Pancreas (tissue), 10 donors: ENCODE data around the gene OGFOD3. TPM values are rescaled to one million over a fixed set of nuclear protein-coding genes. Genes with fewer than 3 reads are reported as not detected.

ENCODE experiments used
- ATAC-seq, 4 donors: fragments of 200-7000 bp; cut with Tn5 transposase; one replicate each; pipeline versions ENCODE4 v1.8.0 to v1.9.1; 2020; ENCODE audit warnings: mild to moderate bottlenecking in 4 of 4, moderate library complexity in 4 of 4
- DNase-seq, 6 donors: peaks; one replicate each; pipeline ENCODE4 v3.0.0-alpha.2; 2020
- FAIRE-seq: peaks from 2 replicates; lab custom pipeline; 2012; peaks lifted over from hg19 to GRCh38; lab: Jason Lieb, UNC
- H3K27ac ChIP-seq, 4 donors: fragments of 200-600 bp; sonication (generic); 1 replicate in 3 of 4; 2 replicates in 1 of 4; pipeline versions ENCODE4 v1.5.0 to v1.8.0; 2020
- H3K27me3 ChIP-seq, 4 donors: fragments of 200-600 bp; one replicate each; pipeline ENCODE4 v1.8.0; 2021
- H3K36me3 ChIP-seq, 3 donors: fragments of 200-600 bp; sonication (generic) in 1 of 3; one replicate each; pipeline versions ENCODE4 v1.5.0 to v1.8.0; 2020 to 2021
- H3K4me1 ChIP-seq, 3 donors: fragments of 200-600 bp; one replicate each; pipeline ENCODE4 v1.8.0; 2021
- H3K4me3 ChIP-seq, 4 donors: fragments of 200-600 bp; sonication (generic) in 2 of 4; one replicate each; pipeline versions ENCODE4 v1.5.0 to v1.8.0; 2020 to 2021
- H3K9me3 ChIP-seq, 4 donors: fragments of 200-600 bp; one replicate each; pipeline ENCODE4 v1.8.0; 2021
- CTCF ChIP-seq, 4 donors: fragments of 200-600 bp; sonication (generic) in 3 of 4; IDR thresholded peaks; one replicate each; pipeline versions ENCODE4 v1.5.0 to v1.8.0; 2021; ENCODE audit warnings: antibody characterized with exemption in 4 of 4
- WGBS, 2 donors: extraction: QIAGEN DNeasy Blood & Tissue Kit; methylation state at CpG; one replicate each; pipeline ENCODE4 v1.1.7; 2013; 5-methylcytosine and 5-hydroxymethylcytosine counted together
- intact Hi-C, 3 donors: fragments of 100-400 bp; cut with DNase I; formaldehyde crosslinking; loops; one replicate each; pipeline versions ENCODE4 v1.11.1 to v1.14.2; 2022
- polyA plus RNA-seq, 2 donors: library from polyadenylated mRNA; stranded (reverse); fragments of 200-250 nt; gene quantifications; one replicate each; pipeline ENCODE4 v1.2.3, GENCODE V29; 2013
- total RNA-seq, 6 donors: library from RNA; stranded (reverse); fragmentation: NEBNext Ultra II Directional in 4 of 6; extraction: Animal tissue kit (Norgen Biotek cat#: 25700) in 4 of 6; gene quantifications; one replicate each; pipeline versions ENCODE4 v1.2.1 to v1.2.4, GENCODE V29; 2021 to 2023
- donor health status: healthy with polysubstance abuse.
- donor health status: DM: no; HTN: no; CAD: no; lungs with moderate emphysema.
- donor health status: DM: no; HTN: no; CAD: no.
- donor health status: control.
- donor health status: control.
- donor health status: Bipolar disorder and iron deficiency.
- donor health status: DM: yes; HTN: yes; CAD: no.
- donor health status: DM: no; HTN: no; CAD: no.
- donor health status: DM: no; HTN: no; CAD: no.
- donor health status: DM: yes; HTN: yes; CAD: no.

OGFOD3 gene
- total and polyA plus RNA-seq, 8 donors: 17.8 to 28.0 (median 19.9) TPM

GRCh38 chr17:82342361-82343079 is 75.9 kb downstream of the OGFOD3 start:
- no peaks in the 10 kb centered on the region for H3K4me1 ChIP-seq
- WGBS, 2 donors: 68 to 76% methylated on average over 28 of the region's 28 CpGs
- no peaks in the 10 kb centered on the region for H3K36me3 ChIP-seq
- FAIRE-seq: no peak
- intact Hi-C loops: no loop called here
- no peaks in the 10 kb centered on the region for H3K9me3 ChIP-seq
- DNase-seq: peak in 1 of 6 donors; percentile 17
- no peak for ATAC-seq
- H3K4me3 ChIP-seq: no peak overlapping the region
- no peaks in the 10 kb centered on the region for H3K27me3 ChIP-seq
- TF ChIP-seq CTCF (IDR thresholded peaks at IDR 0.05): no peak
- H3K27ac ChIP-seq: no peak overlapping the region

DNA sequence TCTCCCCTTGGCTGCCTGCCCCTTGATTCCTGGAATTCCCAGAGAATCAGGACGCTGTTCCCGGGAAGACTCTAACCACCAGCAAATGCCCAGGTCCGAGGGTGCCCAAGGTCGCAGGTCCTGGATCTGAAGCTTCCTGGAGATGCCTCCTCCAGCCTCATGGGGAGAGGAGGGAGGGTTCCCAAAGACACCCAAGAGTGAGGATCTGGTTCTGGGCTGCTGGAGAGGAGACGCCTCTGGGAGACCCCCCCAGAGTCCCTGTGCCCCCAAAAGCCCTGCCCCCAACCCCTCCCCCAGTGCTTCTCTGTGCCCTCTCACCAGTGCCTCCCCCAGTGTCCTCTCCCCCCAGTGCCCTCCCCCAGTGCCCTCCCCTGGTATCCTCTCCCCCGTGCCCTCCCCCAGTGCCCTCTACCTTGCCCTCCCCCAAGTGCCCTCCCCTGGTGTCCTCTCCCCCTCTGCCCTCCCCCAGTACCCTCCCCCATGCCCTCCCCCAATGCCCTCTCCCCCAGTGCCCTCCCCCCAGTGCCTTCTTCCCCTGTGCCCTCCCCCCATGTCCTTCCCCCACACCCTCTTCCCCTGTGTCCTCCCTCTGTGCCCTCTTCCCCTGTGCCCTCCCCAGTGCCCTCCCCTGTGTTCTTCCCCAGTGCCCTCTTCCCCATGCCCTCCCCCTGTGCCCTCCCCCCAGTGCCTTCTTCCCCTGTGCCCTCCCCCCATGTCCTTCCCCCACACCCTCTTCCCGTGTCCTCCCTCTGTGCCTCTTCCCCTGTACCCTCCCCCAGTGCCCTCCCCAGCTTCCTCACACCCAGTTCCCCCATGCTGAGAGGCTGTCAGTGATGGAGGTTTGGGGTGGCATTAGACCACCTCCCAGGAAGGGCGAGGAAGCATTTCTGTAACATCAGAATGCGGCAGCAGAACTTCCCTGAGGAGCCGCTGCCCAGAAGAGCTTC is 78.5 kb downstream of the OGFOD3 start:
- Histone ChIP-seq H3K27me3 (no peaks in the 10 kb centered on the region), H3K4me1 (peaks cover 5 to 8% (median 5%) of the 10 kb centered on the region in 3 donors), H3K9me3 (no peaks in the 10 kb centered on the region), H3K27ac (peak overlapping the region in 1 of 4 donors; percentile 51), H3K36me3 (no peaks in the 10 kb centered on the region), H3K4me3 (peak overlapping the region in 2 of 4 donors; percentile 14 to 23)
- intact Hi-C loops: no loop called here
- TF ChIP-seq CTCF (IDR thresholded peaks at IDR 0.05): no peak
- ATAC-seq (peak; percentile 2 to 30 (median 18)), FAIRE-seq (no peak), DNase-seq (peak in 1 of 6 donors; percentile 29)
- WGBS, 2 donors: 45 to 51% methylated on average over 9 to 10 of the region's 10 CpGs

Other genes starting within 250 kb of the OGFOD3 start
- 10 to 100 TPM; 19.6 to 31.8 (median 22.9) TPM for gene CCDC57, start 205.7 kb downstream of the OGFOD3 start, total RNA-seq
- gene CCDC57, start 205.7 kb downstream of the OGFOD3 start, polyA plus RNA-seq: 100 to 1,000 TPM; 135 to 176 TPM
- gene SLC16A3, start 189.5 kb downstream of the OGFOD3 start, total RNA-seq: 10 to 100 TPM in 2 of 6 donors, 1 to 10 TPM in 4; 1.2 to 22.8 (median 4.2) TPM
- 1 to 10 TPM; 3.5 TPM for gene SLC16A3, start 189.5 kb downstream of the OGFOD3 start, polyA plus RNA-seq
- 10 to 100 TPM; 47.1 to 81.6 (median 62.5) TPM for gene CSNK1D, start 144.9 kb downstream of the OGFOD3 start, total RNA-seq
- 100 to 1,000 TPM; 101 to 107 TPM for gene CSNK1D, start 144.9 kb downstream of the OGFOD3 start, polyA plus RNA-seq
- gene CD7, start 101.0 kb downstream of the OGFOD3 start, total RNA-seq: 1 to 10 TPM in 2 of 6 donors, under 1 TPM in 4; 0.28 to 1.3 (median 0.98) TPM
- gene CD7, start 101.0 kb downstream of the OGFOD3 start, polyA plus RNA-seq: 1 to 10 TPM in 1 of 2 donors, under 1 TPM in 1; 0.70 to 1.0 TPM
- gene SECTM1, start 84.8 kb downstream of the OGFOD3 start, total RNA-seq: 1 to 10 TPM in 5 of 6 donors, under 1 TPM in 1; 0.74 to 7.4 (median 1.4) TPM
- gene SECTM1, start 84.8 kb downstream of the OGFOD3 start, polyA plus RNA-seq: 1 to 10 TPM; 1.5 to 3.3 TPM
- gene TEX19, start 59.3 kb downstream of the OGFOD3 start, total RNA-seq: not detected
- not detected for gene TEX19, start 59.3 kb downstream of the OGFOD3 start, polyA plus RNA-seq
- under 1 TPM in 3 of 6 donors, not detected in 3; 0.37 to 0.87 (median 0.74) TPM for gene UTS2R, start 46.8 kb downstream of the OGFOD3 start, total RNA-seq
- not detected for gene UTS2R, start 46.8 kb downstream of the OGFOD3 start, polyA plus RNA-seq
- gene HEXD, start 239 bp downstream of the OGFOD3 start, total RNA-seq: 10 to 100 TPM; 25.9 to 57.3 (median 38.1) TPM
- gene HEXD, start 239 bp downstream of the OGFOD3 start, polyA plus RNA-seq: 100 to 1,000 TPM; 175 to 275 TPM
- 10 to 100 TPM; 29.3 to 66.9 (median 38.6) TPM for gene CYBC1, start 32.2 kb upstream of the OGFOD3 start, total RNA-seq
- gene CYBC1, start 32.2 kb upstream of the OGFOD3 start, polyA plus RNA-seq: 10 to 100 TPM; 46.4 to 54.9 TPM
- 10 to 100 TPM; 21.3 to 42.8 (median 30.2) TPM for gene NARF, start 40.2 kb upstream of the OGFOD3 start, total RNA-seq
- 10 to 100 TPM; 57.8 to 96.9 TPM for gene NARF, start 40.2 kb upstream of the OGFOD3 start, polyA plus RNA-seq
- 10 to 100 TPM; 18.6 to 27.9 (median 19.9) TPM for gene FOXK2, start 101.1 kb upstream of the OGFOD3 start, total RNA-seq
- 10 to 100 TPM; 17.7 to 19.5 TPM for gene FOXK2, start 101.1 kb upstream of the OGFOD3 start, polyA plus RNA-seq
- gene WDR45B, start 229.9 kb upstream of the OGFOD3 start, total RNA-seq: 10 to 100 TPM; 28.3 to 55.4 (median 46.1) TPM
- gene WDR45B, start 229.9 kb upstream of the OGFOD3 start, polyA plus RNA-seq: 10 to 100 TPM; 47.3 to 63.2 TPM